ENCODE results near the gene CBX2. TPM values are rescaled to one million over a fixed set of nuclear protein-coding genes. Genes with fewer than 3 reads are reported as not detected.

Gene CBX2
- total and polyA plus RNA-seq, 2 of the 4 experiments (the other 2 are of a cell fraction), result 2.0 to 3.2 TPM

DNA sequence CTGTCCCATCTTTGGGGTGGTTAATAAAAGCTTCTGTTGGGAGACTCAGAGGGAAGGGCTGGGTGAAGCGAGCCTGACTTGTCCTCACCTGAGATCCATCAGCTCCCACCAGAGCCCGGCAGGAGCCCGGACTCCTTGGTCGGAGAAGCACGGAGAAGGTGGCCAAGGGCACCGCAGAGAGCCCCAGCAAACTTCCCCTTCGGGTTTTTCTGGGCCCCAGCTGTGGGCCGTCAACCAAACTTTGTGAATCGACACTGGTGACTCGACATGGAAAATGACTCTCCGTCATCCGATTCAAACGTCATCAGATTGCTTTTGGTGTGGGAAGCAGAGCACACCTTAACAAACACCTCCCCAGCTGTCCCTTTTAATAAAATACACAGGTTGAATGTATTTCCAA lies 25.8 kb upstream of the CBX2 start:
- TF ChIP-seq, protein P1, sequence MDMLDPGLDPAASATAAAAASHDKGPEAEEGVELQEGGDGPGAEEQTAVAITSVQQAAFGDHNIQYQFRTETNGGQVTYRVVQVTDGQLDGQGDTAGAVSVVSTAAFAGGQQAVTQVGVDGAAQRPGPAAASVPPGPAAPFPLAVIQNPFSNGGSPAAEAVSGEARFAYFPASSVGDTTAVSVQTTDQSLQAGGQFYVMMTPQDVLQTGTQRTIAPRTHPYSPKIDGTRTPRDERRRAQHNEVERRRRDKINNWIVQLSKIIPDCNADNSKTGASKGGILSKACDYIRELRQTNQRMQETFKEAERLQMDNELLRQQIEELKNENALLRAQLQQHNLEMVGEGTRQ (IDR thresholded peaks at IDR 0.05; ENCODE audit: low read depth, low read length), result no peak
- TF ChIP-seq FOS (IDR thresholded peaks at IDR 0.05; ENCODE audit: low read depth, low read length) (no peak), ELK1 (IDR thresholded peaks at IDR 0.05; ENCODE audit: borderline replicate concordance, low read depth, low read length) (no peak), MAFK (IDR thresholded peaks at IDR 0.05; ENCODE audit: low read depth, low read length) (no peak), POLR2A (IDR thresholded peaks at IDR 0.05; ENCODE audit: low read depth, low read length) (no peak), NFE2L2 (IDR thresholded peaks at IDR 0.05; ENCODE audit: low read depth, low read length) (no peak), RAD21 (IDR thresholded peaks at IDR 0.05; ENCODE audit: low read length) (no peak), RCOR1 (IDR thresholded peaks at IDR 0.05; ENCODE audit: insufficient replicate concordance, low read length) (no peak), BHLHE40 (IDR thresholded peaks at IDR 0.05; ENCODE audit: low read depth, low read length) (no peak), MAZ (IDR thresholded peaks at IDR 0.05; ENCODE audit: borderline replicate concordance, low read depth, low read length) (no peak), MXI1 (IDR thresholded peaks at IDR 0.05; ENCODE audit: borderline replicate concordance, low read depth, low read length) (no peak), CTCF (conservative IDR thresholded peaks at IDR 0.05; ENCODE audit: low read depth, low read length) (no peak), CEBPB (IDR thresholded peaks at IDR 0.05; ENCODE audit: low read depth, low read length) (no peak), RFX5 (IDR thresholded peaks at IDR 0.05; ENCODE audit: low read depth, low read length) (no peak), SMC3 (IDR thresholded peaks at IDR 0.05; ENCODE audit: low read depth, low read length) (no peak), CHD1 (IDR thresholded peaks at IDR 0.05; ENCODE audit: low read depth, low read length) (no peak)
- Histone ChIP-seq H3K14ac (replicated peaks; ENCODE audit: low read depth, low read length) (no peak overlapping the region), H3K9ac (ENCODE audit: low read depth, low read length) (no peak overlapping the region), H3K27ac (ENCODE audit: insufficient read depth, low read length) (no peak overlapping the region), H3K56ac (ENCODE audit: extremely low read depth, insufficient read depth, low read length) (no peak overlapping the region), H4K20me1 (ENCODE audit: insufficient read depth, low read length) (no peaks in the 10 kb centered on the region), H3K36me3 (ENCODE audit: control insufficient read depth, insufficient read depth, low read length) (no peaks in the 10 kb centered on the region), H3K9me3 (ENCODE audit: control insufficient read depth, insufficient read depth, low read length) (no peaks in the 10 kb centered on the region), H3K4me2 (ENCODE audit: low read depth, low read length) (no peak overlapping the region), H3K4me1 (ENCODE audit: control insufficient read depth, insufficient read depth, low read length) (peaks cover 3% of the 10 kb centered on the region; the same call in 1 of the 2 replicates), H3K4me3 (ENCODE audit: insufficient read depth, low read depth, low read length) (no peak overlapping the region), H2BK20ac (ENCODE audit: low read depth, low read length) (no peak overlapping the region), H3K23ac (ENCODE audit: low read depth, low read length) (no peak overlapping the region), H2AK5ac (ENCODE audit: low read depth, low read length) (no peak overlapping the region), H3K18ac (ENCODE audit: low read depth, low read length) (no peak overlapping the region), H3K27me3 (ENCODE audit: control insufficient read depth, insufficient read depth, low read length) (peaks cover 43% of the 10 kb centered on the region), H2BK5ac (ENCODE audit: low read depth, low read length, poor library complexity, severe bottlenecking) (no peak overlapping the region), H2AFZ (replicated peaks; ENCODE audit: low read length, poor library complexity) (no peak overlapping the region), H3K9me1 (ENCODE audit: insufficient read depth, low read length) (no peaks in the 10 kb centered on the region), H4K8ac (ENCODE audit: low read depth in 2 of 2, low read length in 2 of 2) (no peak overlapping the region), H2AK9ac (replicated peaks; ENCODE audit: low read depth, low read length, poor library complexity) (peak overlapping the region; percentile 42), H4K91ac (ENCODE audit: insufficient read depth, low read depth, low read length) (no peak overlapping the region), H3K79me1 (ENCODE audit: low read depth in 1 of 2, low read length in 2 of 2) (no peaks in the 10 kb centered on the region), H2BK15ac (ENCODE audit: low read depth, low read length) (no peak overlapping the region), H2BK120ac (ENCODE audit: low read depth, low read length) (no peak overlapping the region), H4K5ac (ENCODE audit: low read depth, low read length) (no peak overlapping the region), H3K4ac (ENCODE audit: low read depth, low read length) (no peak overlapping the region)
- BruUV-seq (replicated peaks), result no TSS peak
- ChIA-PET CTCF (no interaction called here), POLR2A (ENCODE audit: unreplicated experiment) (no interaction called here)
- dilution Hi-C loops (cut with HindIII; ENCODE audit: low sequenced_read_pairs, unreplicated experiment) (no loop called here), intact Hi-C loops (cut with micrococcal nuclease) (no loop called here), in situ Hi-C loops (cut with MboI; ENCODE audit: low sequenced_read_pairs) (loop anchor here (10.0 kb wide), 1 partner anchor 163 kb away; no protein-coding TSS in a partner anchor)
- 81% methylated on average over 7 of the region's 13 CpGs; no CpG with 5 or more reads in 1 of the 2 experiments for WGBS, 2 experiments (ENCODE audit: extremely low coverage in 2 of 2, insufficient read length in 1 of 2)
- DNase-seq (no peak), ATAC-seq (ENCODE audit: low read depth) (no peak)
